BLaER1 treated with 17β-estradiol and CSF1 and Interleukin-3, amounts not matched to agents 10 nM and 100 nM (cell line): ENCODE results near the gene GPR158.

Source experiments
- H3K27ac ChIP-seq, 11 experiments: shearing (Covaris generic); formaldehyde crosslinking; 2 replicates each; pipeline ENCODE4 v1.8.1; 2022
- H3K27me3 ChIP-seq, 11 experiments: shearing (Covaris generic); formaldehyde crosslinking; 2 replicates each; pipeline ENCODE4 v1.8.1; 2022
- H3K36me3 ChIP-seq, 11 experiments: shearing (Covaris generic); formaldehyde crosslinking; 2 replicates each; pipeline ENCODE4 v1.8.1; 2022
- H3K4me1 ChIP-seq, 10 experiments: shearing (Covaris generic); formaldehyde crosslinking; 2 replicates each; pipeline ENCODE4 v1.8.1; 2022
- H3K4me2 ChIP-seq, 11 experiments: shearing (Covaris generic); formaldehyde crosslinking; 2 replicates each; pipeline ENCODE4 v1.8.1; 2022
- H3K4me3 ChIP-seq, 10 experiments: shearing (Covaris generic); formaldehyde crosslinking; 2 replicates each; pipeline ENCODE4 v1.8.1; 2022
- H3K9ac ChIP-seq, 11 experiments: shearing (Covaris generic); formaldehyde crosslinking; 2 replicates each; pipeline ENCODE4 v1.8.1; 2022
- H3K9me3 ChIP-seq, 11 experiments: shearing (Covaris generic); formaldehyde crosslinking; replicated peaks in 1 of 11; 2 replicates each; pipeline ENCODE4 v1.8.1; 2022
- H4K20me1 ChIP-seq, 11 experiments: shearing (Covaris generic); formaldehyde crosslinking; 2 replicates each; pipeline ENCODE4 v1.8.1; 2022
- Cebpa-rat ChIP-seq, 11 experiments: shearing (Covaris generic); IDR thresholded peaks; 2 replicates each; pipeline ENCODE4 v1.8.1; 2022

The GPR158 gene

GRCh38 chr10:25436431-25436830 is 261.6 kb downstream of the GPR158 start:
- Histone ChIP-seq H3K27me3 (no peaks in the 10 kb centered on the region), H3K9me3 (peaks cover 0 to 5% (median 0%) of the 10 kb centered on the region in 11 experiments; a peak in 2 of 22 replicates), H3K4me3 (no peak overlapping the region), H3K9ac (no peak overlapping the region), H3K36me3 (no peaks in the 10 kb centered on the region), H3K27ac (no peak overlapping the region), H3K4me2 (no peak overlapping the region), H4K20me1 (no peaks in the 10 kb centered on the region), H3K4me1 (no peaks in the 10 kb centered on the region)
- TF ChIP-seq Cebpa-rat (IDR thresholded peaks at IDR 0.05) = no peak

GRCh38 chr10:25441270-25441669 is 266.5 kb downstream of the GPR158 start:
- no peak for TF ChIP-seq Cebpa-rat (IDR thresholded peaks at IDR 0.05)
- Histone ChIP-seq H3K4me3 (no peak overlapping the region), H3K4me1 (peaks cover 0 to 7% (median 0%) of the 10 kb centered on the region in 10 experiments; a peak in 6 of 20 replicates), H3K9me3 (peaks cover 0 to 5% (median 0%) of the 10 kb centered on the region in 11 experiments; a peak in 2 of 22 replicates), H3K36me3 (no peaks in the 10 kb centered on the region), H3K27me3 (no peaks in the 10 kb centered on the region), H3K4me2 (no peak overlapping the region), H3K27ac (no peak overlapping the region), H4K20me1 (no peaks in the 10 kb centered on the region), H3K9ac (no peak overlapping the region)

- no peaks in the 10 kb centered on the region for H3K27me3 ChIP-seq
Observed at GRCh38 chr10:25444266-25444665, 269.5 kb downstream of the GPR158 start.

GRCh38 chr10:25451401-25451800 is 276.6 kb downstream of the GPR158 start:
- Histone ChIP-seq H3K27ac (peak overlapping the region in 1 of 11 experiments; percentile 44; a peak in 1 of 22 replicates), H3K9ac (no peak overlapping the region), H3K4me2 (peak overlapping the region in 2 of 11 experiments; percentile 25 to 42; a peak in 2 of 22 replicates), H3K9me3 (peaks cover 3 to 13% (median 9%) of the 10 kb centered on the region in 11 experiments; a peak in 15 of 22 replicates), H3K4me3 (no peak overlapping the region), H4K20me1 (no peaks in the 10 kb centered on the region), H3K36me3 (no peaks in the 10 kb centered on the region), H3K4me1 (peaks cover 0 to 13% (median 0%) of the 10 kb centered on the region in 10 experiments; a peak in 6 of 20 replicates), H3K27me3 (no peaks in the 10 kb centered on the region)
- no peak for TF ChIP-seq Cebpa-rat (IDR thresholded peaks at IDR 0.05)

More at GRCh38 chr10:25444266-25444665, 269.5 kb downstream of the GPR158 start:
- no peak overlapping the region for H3K9ac ChIP-seq
- peaks cover 0 to 7% (median 0%) of the 10 kb centered on the region in 10 experiments; a peak in 6 of 20 replicates for H3K4me1 ChIP-seq
- H4K20me1 ChIP-seq = no peaks in the 10 kb centered on the region
- peak overlapping the region in 1 of 11 experiments; percentile 28; a peak in 2 of 22 replicates for H3K4me2 ChIP-seq
- H3K9me3 ChIP-seq = peaks cover 0 to under 1% (median 0%) of the 10 kb centered on the region in 11 experiments; a peak in 1 of 22 replicates
- no peak overlapping the region for H3K4me3 ChIP-seq
- no peaks in the 10 kb centered on the region for H3K36me3 ChIP-seq
- TF ChIP-seq Cebpa-rat (IDR thresholded peaks at IDR 0.05) = no peak
- no peak overlapping the region for H3K27ac ChIP-seq

GRCh38 chr10:25453619-25454018 is 278.8 kb downstream of the GPR158 start:
- Histone ChIP-seq H3K27me3 (no peaks in the 10 kb centered on the region), H4K20me1 (no peaks in the 10 kb centered on the region), H3K9ac (no peak overlapping the region), H3K27ac (no peak overlapping the region), H3K4me3 (no peak overlapping the region), H3K36me3 (no peaks in the 10 kb centered on the region), H3K4me2 (no peak overlapping the region), H3K9me3 (peaks cover 3 to 13% (median 9%) of the 10 kb centered on the region in 11 experiments; a peak in 15 of 22 replicates), H3K4me1 (peaks cover 0 to 13% (median 0%) of the 10 kb centered on the region in 10 experiments; a peak in 6 of 20 replicates)
- no peak for TF ChIP-seq Cebpa-rat (IDR thresholded peaks at IDR 0.05)

- no peaks in the 10 kb centered on the region for H3K27me3 ChIP-seq
- H3K9me3 ChIP-seq = peaks cover 3 to 13% (median 9%) of the 10 kb centered on the region in 11 experiments; a peak in 15 of 22 replicates
- H3K27ac ChIP-seq = no peak overlapping the region
- H3K4me3 ChIP-seq = no peak overlapping the region
- TF ChIP-seq Cebpa-rat (IDR thresholded peaks at IDR 0.05) = no peak
- peaks cover 0 to 11% (median 0%) of the 10 kb centered on the region in 10 experiments; a peak in 6 of 20 replicates for H3K4me1 ChIP-seq
- no peaks in the 10 kb centered on the region for H4K20me1 ChIP-seq
- H3K4me2 ChIP-seq = no peak overlapping the region
- H3K36me3 ChIP-seq = no peaks in the 10 kb centered on the region
- no peak overlapping the region for H3K9ac ChIP-seq
Observed at GRCh38 chr10:25455980-25456567, 281.3 kb downstream of the GPR158 start.

GRCh38 chr10:25457552-25457951 is 282.8 kb downstream of the GPR158 start:
- no peaks in the 10 kb centered on the region for H3K4me1 ChIP-seq
- H3K9ac ChIP-seq = no peak overlapping the region
- peaks cover 3 to 13% (median 9%) of the 10 kb centered on the region in 11 experiments; a peak in 15 of 22 replicates for H3K9me3 ChIP-seq
- H3K27me3 ChIP-seq = no peaks in the 10 kb centered on the region
- no peaks in the 10 kb centered on the region for H4K20me1 ChIP-seq
- H3K36me3 ChIP-seq = no peaks in the 10 kb centered on the region
- H3K27ac ChIP-seq = no peak overlapping the region
- no peak for TF ChIP-seq Cebpa-rat (IDR thresholded peaks at IDR 0.05)
- no peak overlapping the region for H3K4me2 ChIP-seq
- H3K4me3 ChIP-seq = no peak overlapping the region

GRCh38 chr10:25465582-25466372 is 291.0 kb downstream of the GPR158 start:
- no peaks in the 10 kb centered on the region for H3K27me3 ChIP-seq
- no peaks in the 10 kb centered on the region for H4K20me1 ChIP-seq
- H3K4me3 ChIP-seq = no peak overlapping the region
- H3K27ac ChIP-seq = no peak overlapping the region
- H3K9me3 ChIP-seq = no peaks in the 10 kb centered on the region
- no peak for TF ChIP-seq Cebpa-rat (IDR thresholded peaks at IDR 0.05)
- no peak overlapping the region for H3K9ac ChIP-seq
- no peak overlapping the region for H3K4me2 ChIP-seq
- no peaks in the 10 kb centered on the region for H3K4me1 ChIP-seq
- no peaks in the 10 kb centered on the region for H3K36me3 ChIP-seq

- Histone ChIP-seq H3K4me1 (no peaks in the 10 kb centered on the region), H3K4me2 (no peak overlapping the region), H4K20me1 (no peaks in the 10 kb centered on the region), H3K4me3 (no peak overlapping the region), H3K9me3 (no peaks in the 10 kb centered on the region), H3K9ac (no peak overlapping the region), H3K27ac (no peak overlapping the region), H3K27me3 (no peaks in the 10 kb centered on the region), H3K36me3 (no peaks in the 10 kb centered on the region)
- no peak for TF ChIP-seq Cebpa-rat (IDR thresholded peaks at IDR 0.05)
Observed at GRCh38 chr10:25467881-25468280, 293.1 kb downstream of the GPR158 start.
